Tibial artery (tissue), 4 donors: ENCODE results near the gene CDC5L.

ENCODE experiments used
- DNase-seq, 2 donors: peaks; one replicate each; pipeline ENCODE4 v3.0.0-alpha.2; 2019
- H3K27ac ChIP-seq, 2 donors: fragments of 200-600 bp; sonication (generic) in 1 of 2; 1 replicate in 1 of 2; 2 replicates in 1 of 2; pipeline ENCODE4 v1.5.1; 2018 to 2019; ENCODE audit warnings: mild to moderate bottlenecking in 1 of 2
- H3K27me3 ChIP-seq, 2 donors: fragments of 200-600 bp; sonication (generic) in 1 of 2; one replicate each; pipeline versions ENCODE4 v1.5.1 to v1.6.0; 2016 to 2019
- H3K36me3 ChIP-seq, 3 donors: fragments of 200-600 bp; sonication (generic) in 2 of 3; one replicate each; pipeline ENCODE4 v1.5.1; 2016 to 2019; ENCODE audit warnings: mild to moderate bottlenecking in 2 of 3
- H3K4me1 ChIP-seq, 4 donors: fragments of 200-600 bp; sonication (generic) in 2 of 4; 1 replicate in 3 of 4; 2 replicates in 1 of 4; pipeline ENCODE4 v1.5.1; 2016 to 2019
- H3K4me3 ChIP-seq, 2 donors: fragments of 200-600 bp; sonication (generic) in 1 of 2; 1 replicate in 1 of 2; 2 replicates in 1 of 2; pipeline ENCODE4 v1.5.1; 2018 to 2019; ENCODE audit warnings: mild to moderate bottlenecking in 2 of 2
- H3K9me3 ChIP-seq, 3 donors: fragments of 200-600 bp; sonication (generic) in 1 of 3; one replicate each; pipeline ENCODE4 v1.5.1; 2016 to 2019
- CTCF ChIP-seq, 2 experiments: fragments of 200-600 bp in 1 of 2; fragments of 450-650 bp in 1 of 2; IDR thresholded peaks; one replicate each; pipeline ENCODE4 v1.5.1; 2017 to 2019; ENCODE audit warnings: antibody characterized with exemption in 2 of 2, mild to moderate bottlenecking in 1 of 2, moderate library complexity in 1 of 2
- intact Hi-C: fragments of 100-400 bp; cut with DNase I; formaldehyde crosslinking; loops from one replicate; pipeline ENCODE4 v1.15.0; 2023; ENCODE audit warnings: low total_unique reads

The CDC5L gene

GRCh38 chr6:44363377-44363926, 24.1 kb upstream of the CDC5L start:
- H3K36me3 ChIP-seq = no peaks in the 10 kb centered on the region
- H3K4me1 ChIP-seq = no peaks in the 10 kb centered on the region
- no peak for TF ChIP-seq CTCF (IDR thresholded peaks at IDR 0.05)

GRCh38 chr6:44366781-44367180, 20.7 kb upstream of the CDC5L start:
- Histone ChIP-seq H3K4me1 (no peaks in the 10 kb centered on the region), H3K27me3 (no peaks in the 10 kb centered on the region), H3K27ac (no peak overlapping the region), H3K9me3 (no peaks in the 10 kb centered on the region), H3K4me3 (no peak overlapping the region), H3K36me3 (no peaks in the 10 kb centered on the region)
- no peak for TF ChIP-seq CTCF (IDR thresholded peaks at IDR 0.05)
- no peak for DNase-seq
- intact Hi-C loops = no loop called here

More at GRCh38 chr6:44363377-44363926, 24.1 kb upstream of the CDC5L start:
- Histone ChIP-seq H3K27ac (no peak overlapping the region), H3K27me3 (peaks cover 0 to 5% of the 10 kb centered on the region in 2 donors), H3K4me3 (no peak overlapping the region), H3K9me3 (no peaks in the 10 kb centered on the region)
- intact Hi-C loops = no loop called here
- no peak for DNase-seq

- no peaks in the 10 kb centered on the region for H3K4me1 ChIP-seq
- no peak for TF ChIP-seq CTCF (IDR thresholded peaks at IDR 0.05)
- no peaks in the 10 kb centered on the region for H3K27me3 ChIP-seq
- no peak overlapping the region for H3K27ac ChIP-seq
- no peak overlapping the region for H3K4me3 ChIP-seq
- H3K9me3 ChIP-seq = no peaks in the 10 kb centered on the region
- intact Hi-C loops = no loop called here
- no peak for DNase-seq
- no peaks in the 10 kb centered on the region for H3K36me3 ChIP-seq
Observed at GRCh38 chr6:44367681-44368080, 19.8 kb upstream of the CDC5L start.

GRCh38 chr6:44373051-44373450, 14.5 kb upstream of the CDC5L start:
- no peaks in the 10 kb centered on the region for H3K36me3 ChIP-seq
- no peak overlapping the region for H3K4me3 ChIP-seq
- no peak for TF ChIP-seq CTCF (IDR thresholded peaks at IDR 0.05)
- intact Hi-C loops = no loop called here
- no peaks in the 10 kb centered on the region for H3K4me1 ChIP-seq
- no peak overlapping the region for H3K27ac ChIP-seq
- no peaks in the 10 kb centered on the region for H3K9me3 ChIP-seq
- DNase-seq = no peak
- H3K27me3 ChIP-seq = peaks cover 0 to 14% of the 10 kb centered on the region in 2 donors

GRCh38 chr6:44373787-44374186, 13.7 kb upstream of the CDC5L start:
- peaks cover 0 to 14% of the 10 kb centered on the region in 2 donors for H3K27me3 ChIP-seq
- TF ChIP-seq CTCF (IDR thresholded peaks at IDR 0.05) = no peak
- no peaks in the 10 kb centered on the region for H3K4me1 ChIP-seq
- H3K4me3 ChIP-seq = no peak overlapping the region
- intact Hi-C loops = no loop called here
- no peak overlapping the region for H3K27ac ChIP-seq
- no peaks in the 10 kb centered on the region for H3K9me3 ChIP-seq
- no peak for DNase-seq
- no peaks in the 10 kb centered on the region for H3K36me3 ChIP-seq

GRCh38 chr6:44375071-44375470, 12.4 kb upstream of the CDC5L start:
- Histone ChIP-seq H3K4me1 (no peaks in the 10 kb centered on the region), H3K27me3 (peaks cover 0 to 14% of the 10 kb centered on the region in 2 donors), H3K36me3 (no peaks in the 10 kb centered on the region), H3K4me3 (no peak overlapping the region), H3K27ac (no peak overlapping the region), H3K9me3 (no peaks in the 10 kb centered on the region)
- no peak for DNase-seq
- intact Hi-C loops = no loop called here
- TF ChIP-seq CTCF (IDR thresholded peaks at IDR 0.05) = no peak
